ENCODE results near the gene FAM171A2. TPM values are rescaled to one million over a fixed set of nuclear protein-coding genes. Genes with fewer than 3 reads are reported as not detected.

Gene FAM171A2
- total and polyA plus RNA-seq, 10 of the 15 experiments (the other 5 are each of a cell fraction or from before 2014, with no cell fraction given), result 0.08 to 1.7 (median 0.27) TPM; not detected in 2

GRCh38 chr17:44310188-44310587 lies 53.5 kb downstream of the FAM171A2 start:
- Histone ChIP-seq H3K79me2 (ENCODE audit: control insufficient read depth, insufficient read depth, low read length) (no peaks in the 10 kb centered on the region), H4K20me1 (ENCODE audit: control insufficient read depth, insufficient read depth) (no peaks in the 10 kb centered on the region), H3K4me3 (no peak overlapping the region), H3K27ac (ENCODE audit: control insufficient read depth, insufficient read depth) (no peak overlapping the region), H3K9me3 (replicated peaks; ENCODE audit: control insufficient read depth, insufficient read depth, low read length) (no peaks in the 10 kb centered on the region), H3K9ac (ENCODE audit: control insufficient read depth, insufficient read depth, low read length) (no peak overlapping the region), H2AFZ (ENCODE audit: control insufficient read depth, low read depth, low read length) (no peak overlapping the region), H3K4me1 (ENCODE audit: control insufficient read depth, insufficient read depth, low read length) (peaks cover 3% of the 10 kb centered on the region; the same call in 1 of the 2 replicates), H3K27me3 (replicated peaks in 1 of 2; ENCODE audit: control insufficient read depth in 2 of 2, insufficient read depth in 2 of 2, low read length in 1 of 2) (peaks cover 8 to 15% of the 10 kb centered on the region in 2 experiments), H3K36me3 (ENCODE audit: control insufficient read depth in 2 of 2, insufficient read depth in 2 of 2, low read length in 1 of 2) (no peaks in the 10 kb centered on the region), H3K4me2 (ENCODE audit: control insufficient read depth, insufficient read depth) (no peak overlapping the region)
- ChIA-PET CTCF (no interaction called here), RAD21 (ENCODE audit: unreplicated experiment) (interaction anchor here (1.0 kb wide), 1 partner anchor 100 kb away, joined by 3 read pairs; no protein-coding TSS in a partner anchor), POLR2A (no interaction called here), SMC1A (ENCODE audit: uncharacterized antibody, unreplicated experiment) (interaction anchor here (1.2 kb wide), 1 partner anchor 30 kb away, joined by 3 read pairs; no protein-coding TSS in a partner anchor)
- in situ Hi-C loops (cut with MboI) (no loop called here), intact Hi-C loops (cut with micrococcal nuclease; ENCODE audit: unreplicated experiment) (no loop called here)
- FAIRE-seq, result no peak
- no peak for ATAC-seq
- no TSS peak for BruUV-seq (replicated peaks)
- TF ChIP-seq SIX5 (IDR thresholded peaks at IDR 0.05; ENCODE audit: low read depth, low read length, severe bottlenecking) (no peak), WRNIP1 (IDR thresholded peaks at IDR 0.05; ENCODE audit: borderline replicate concordance, low read depth, low read length) (no peak), ATF3 (IDR thresholded peaks at IDR 0.05; ENCODE audit: borderline replicate concordance, extremely low read depth, low read depth, low read length) (no peak)
- 44% methylated on average over 2 of the region's 2 CpGs for WGBS (ENCODE audit: insufficient coverage, insufficient replicate concordance, low lambda C conversion rate, missing lambda C conversion rate)
- no peak for DNase-seq (ENCODE audit: low read depth, low spot score)

GRCh38 chr17:44309472-44309871 lies 54.2 kb downstream of the FAM171A2 start:
- CTCF ChIA-PET, result no interaction called here
- Histone ChIP-seq H3K9ac (ENCODE audit: control insufficient read depth, insufficient read depth, low read length) (no peak overlapping the region), H3K79me2 (ENCODE audit: control insufficient read depth, insufficient read depth, low read length) (no peaks in the 10 kb centered on the region), H3K9me3 (replicated peaks; ENCODE audit: control insufficient read depth, insufficient read depth, low read length) (no peaks in the 10 kb centered on the region), H3K4me3 (no peak overlapping the region), H4K20me1 (ENCODE audit: control insufficient read depth, insufficient read depth) (no peaks in the 10 kb centered on the region), H3K36me3 (ENCODE audit: control insufficient read depth in 2 of 2, insufficient read depth in 2 of 2, low read length in 1 of 2) (no peaks in the 10 kb centered on the region), H3K4me1 (ENCODE audit: control insufficient read depth, insufficient read depth, low read length) (no peaks in the 10 kb centered on the region; the same call in 1 of the 2 replicates), H3K27ac (ENCODE audit: control insufficient read depth, insufficient read depth) (no peak overlapping the region), H3K4me2 (ENCODE audit: control insufficient read depth, insufficient read depth) (no peak overlapping the region), H2AFZ (ENCODE audit: control insufficient read depth, low read depth, low read length) (no peak overlapping the region), H3K27me3 (replicated peaks in 1 of 2; ENCODE audit: control insufficient read depth in 2 of 2, insufficient read depth in 2 of 2, low read length in 1 of 2) (peaks cover 6 to 13% of the 10 kb centered on the region in 2 experiments)
- RAD21 ChIA-PET (ENCODE audit: unreplicated experiment), result no interaction called here
- no peak for ATAC-seq
- SMC1A ChIA-PET (ENCODE audit: uncharacterized antibody, unreplicated experiment), result no interaction called here
- no peak for DNase-seq (ENCODE audit: low read depth, low spot score)
- FAIRE-seq, result no peak
- in situ Hi-C loops (cut with MboI) (no loop called here), intact Hi-C loops (cut with micrococcal nuclease; ENCODE audit: unreplicated experiment) (no loop called here)
- POLR2A ChIA-PET, result no interaction called here
- BruUV-seq (replicated peaks), result no TSS peak
- 72% methylated on average over 5 of the region's 5 CpGs for WGBS (ENCODE audit: insufficient coverage, insufficient replicate concordance, low lambda C conversion rate, missing lambda C conversion rate)
- no peak for TF ChIP-seq MYC (IDR thresholded peaks at IDR 0.05; ENCODE audit: insufficient read depth, insufficient read length, insufficient replicate concordance, low read length, severe bottlenecking)
- TF ChIP-seq ASH2L (IDR thresholded peaks at IDR 0.05; ENCODE audit: borderline replicate concordance, low read depth), result no peak
- TF ChIP-seq TBL1XR1 (IDR thresholded peaks at IDR 0.05; ENCODE audit: low read depth, low read length), result no peak
- TF ChIP-seq SMAD1 (IDR thresholded peaks at IDR 0.05; ENCODE audit: low read depth, partially characterized antibody), result no peak
- TF ChIP-seq BCL3 (IDR thresholded peaks at IDR 0.05; ENCODE audit: borderline replicate concordance, insufficient read depth, low read depth, low read length, poor library complexity, severe bottlenecking), result no peak
- no peak for TF ChIP-seq FOXK2 (IDR thresholded peaks at IDR 0.05)
- no peak for TF ChIP-seq PBX3 (IDR thresholded peaks at IDR 0.05; ENCODE audit: insufficient replicate concordance, low read depth, low read length)
